ENCODE results near the gene OR2C3.

Gene OR2C3

DNA sequence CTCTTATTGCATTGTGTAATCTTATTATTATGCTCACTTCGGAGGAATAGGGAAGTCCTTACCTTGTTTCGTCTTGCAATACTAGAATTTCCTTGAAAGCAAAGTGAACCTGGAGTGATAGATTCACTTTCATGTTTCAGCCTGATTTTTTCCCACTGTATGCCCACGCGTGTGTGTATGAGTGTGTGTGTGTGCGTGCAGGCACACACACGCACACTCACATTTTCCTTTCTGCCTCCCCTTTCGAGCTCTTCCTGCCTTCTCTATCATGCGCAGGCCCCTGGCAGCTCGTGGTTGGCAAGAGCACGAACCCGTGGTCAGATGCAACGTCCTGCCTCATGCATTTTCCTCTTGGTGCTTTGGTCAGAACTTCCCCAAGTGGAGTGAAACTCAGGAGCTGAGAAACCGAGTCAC, 12.5 kb upstream of the OR2C3 start, which contains the start of gene GCSAML:
GCSAML (plus strand) TSS at position 366 of the 414 bp plus-strand sequence. CDS start 58 bp downstream, outside the sequence.
- Histone ChIP-seq H3K9me3 (ENCODE audit: control insufficient read depth, insufficient read depth, low read length) (no peaks in the 10 kb centered on the region), H3K4me2 (ENCODE audit: low read length) (no peak within 1 kb of the TSS), H4K20me1 (ENCODE audit: control insufficient read depth, insufficient read depth, low read depth, low read length) (no peaks in the 10 kb centered on the region), H3F3A (ENCODE audit: control insufficient read depth, insufficient read depth) (no peaks in the 10 kb centered on the region), H3K4me3 (ENCODE audit: low read length) (no peak within 1 kb of the TSS), H3K79me2 (ENCODE audit: control insufficient read depth, low read length) (no peaks in the 10 kb centered on the region), H3K9me2 (replicated peaks; ENCODE audit: control insufficient read depth, low read length) (no peaks in the 10 kb centered on the region), H3K27ac (ENCODE audit: low read depth, low read length) (no peak within 1 kb of the TSS), H3K27me3 (ENCODE audit: control insufficient read depth, low read length) (no peaks in the 10 kb centered on the region), H3K36me3 (ENCODE audit: control insufficient read depth, low read length) (no peaks in the 10 kb centered on the region), H3K4me1 (ENCODE audit: control insufficient read depth, low read length) (no peaks in the 10 kb centered on the region)
- TF ChIP-seq, protein P1, sequence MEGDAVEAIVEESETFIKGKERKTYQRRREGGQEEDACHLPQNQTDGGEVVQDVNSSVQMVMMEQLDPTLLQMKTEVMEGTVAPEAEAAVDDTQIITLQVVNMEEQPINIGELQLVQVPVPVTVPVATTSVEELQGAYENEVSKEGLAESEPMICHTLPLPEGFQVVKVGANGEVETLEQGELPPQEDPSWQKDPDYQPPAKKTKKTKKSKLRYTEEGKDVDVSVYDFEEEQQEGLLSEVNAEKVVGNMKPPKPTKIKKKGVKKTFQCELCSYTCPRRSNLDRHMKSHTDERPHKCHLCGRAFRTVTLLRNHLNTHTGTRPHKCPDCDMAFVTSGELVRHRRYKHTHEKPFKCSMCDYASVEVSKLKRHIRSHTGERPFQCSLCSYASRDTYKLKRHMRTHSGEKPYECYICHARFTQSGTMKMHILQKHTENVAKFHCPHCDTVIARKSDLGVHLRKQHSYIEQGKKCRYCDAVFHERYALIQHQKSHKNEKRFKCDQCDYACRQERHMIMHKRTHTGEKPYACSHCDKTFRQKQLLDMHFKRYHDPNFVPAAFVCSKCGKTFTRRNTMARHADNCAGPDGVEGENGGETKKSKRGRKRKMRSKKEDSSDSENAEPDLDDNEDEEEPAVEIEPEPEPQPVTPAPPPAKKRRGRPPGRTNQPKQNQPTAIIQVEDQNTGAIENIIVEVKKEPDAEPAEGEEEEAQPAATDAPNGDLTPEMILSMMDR (IDR thresholded peaks at IDR 0.05; ENCODE audit: low read depth, low read length, poor library complexity, severe bottlenecking), result no peak
- TF ChIP-seq EZH2phosphoT487 (IDR thresholded peaks at IDR 0.05; ENCODE audit: borderline replicate concordance, low read length), result no peak

DNA sequence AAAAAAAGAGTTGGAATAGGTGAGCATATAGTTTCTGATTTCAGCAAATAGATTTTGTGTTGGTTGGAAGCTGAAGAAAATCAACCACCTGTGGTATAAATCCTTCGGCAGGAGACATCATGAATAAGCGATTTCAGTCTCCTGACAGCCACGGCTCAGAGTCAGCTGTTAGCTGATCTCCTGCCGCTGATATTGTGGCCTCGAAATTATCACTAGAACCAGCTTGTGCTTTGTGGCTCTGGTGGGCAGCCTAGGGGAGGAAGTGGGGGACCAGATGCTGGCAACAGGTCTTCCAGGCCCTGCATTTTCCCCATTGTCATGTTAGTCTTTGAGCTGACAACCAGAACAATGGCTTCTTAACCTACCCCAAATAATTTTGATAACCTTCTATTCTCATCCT, 11.9 kb upstream of the OR2C3 start:
- Histone ChIP-seq H3K9me2 (replicated peaks; ENCODE audit: control insufficient read depth, low read length) (no peaks in the 10 kb centered on the region), H3K4me2 (ENCODE audit: low read length) (no peak overlapping the region)

DNA sequence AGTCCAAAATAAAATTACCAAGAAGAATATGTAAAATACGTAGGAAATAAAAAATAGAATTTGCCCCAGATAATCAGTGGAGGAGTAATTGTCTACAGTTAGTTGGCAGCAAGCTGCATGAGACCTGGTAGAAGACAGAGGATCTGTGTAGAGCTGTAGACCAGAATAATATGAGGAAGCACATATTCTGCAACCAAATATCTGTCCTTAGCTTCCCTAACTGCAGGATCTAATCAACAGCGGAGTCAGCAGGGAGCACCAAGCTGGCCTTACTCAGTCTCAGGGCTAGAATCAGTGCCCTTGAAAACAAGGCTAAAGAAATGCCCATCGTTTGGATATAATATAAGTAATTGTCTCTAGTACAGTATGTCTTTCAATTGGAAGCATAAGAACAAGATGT, 6.6 kb upstream of the OR2C3 start:
- no peaks in the 10 kb centered on the region for H3K9me3 ChIP-seq (ENCODE audit: control insufficient read depth, insufficient read depth, low read length)
- H3K4me1 ChIP-seq (ENCODE audit: control insufficient read depth, low read length), result no peaks in the 10 kb centered on the region
- no peaks in the 10 kb centered on the region for H3F3A ChIP-seq (ENCODE audit: control insufficient read depth, insufficient read depth)
- no peaks in the 10 kb centered on the region for H3K9me2 ChIP-seq (replicated peaks; ENCODE audit: control insufficient read depth, low read length)
- TF ChIP-seq, protein P1 (IDR thresholded peaks at IDR 0.05; ENCODE audit: low read depth, low read length, poor library complexity, severe bottlenecking), result no peak
- no peak for TF ChIP-seq EZH2phosphoT487 (IDR thresholded peaks at IDR 0.05; ENCODE audit: borderline replicate concordance, low read length)
- no peak overlapping the region for H3K27ac ChIP-seq (ENCODE audit: low read depth, low read length)
- no peaks in the 10 kb centered on the region for H3K79me2 ChIP-seq (ENCODE audit: control insufficient read depth, low read length)
- H3K27me3 ChIP-seq (ENCODE audit: control insufficient read depth, low read length), result peaks cover 3% of the 10 kb centered on the region; the same call in 1 of the 2 replicates
- H3K4me3 ChIP-seq (ENCODE audit: low read length), result no peak overlapping the region
- H4K20me1 ChIP-seq (ENCODE audit: control insufficient read depth, insufficient read depth, low read depth, low read length), result no peaks in the 10 kb centered on the region
- H3K4me2 ChIP-seq (ENCODE audit: low read length), result no peak overlapping the region
- H3K36me3 ChIP-seq (ENCODE audit: control insufficient read depth, low read length), result no peaks in the 10 kb centered on the region

More for the DNA sequence above, 11.9 kb upstream of the OR2C3 start:
- no peaks in the 10 kb centered on the region for H3K27me3 ChIP-seq (ENCODE audit: control insufficient read depth, low read length)
- no peaks in the 10 kb centered on the region for H3F3A ChIP-seq (ENCODE audit: control insufficient read depth, insufficient read depth)
- no peaks in the 10 kb centered on the region for H3K4me1 ChIP-seq (ENCODE audit: control insufficient read depth, low read length)
- H3K4me3 ChIP-seq (ENCODE audit: low read length), result no peak overlapping the region
- H3K9me3 ChIP-seq (ENCODE audit: control insufficient read depth, insufficient read depth, low read length), result no peaks in the 10 kb centered on the region
- H3K36me3 ChIP-seq (ENCODE audit: control insufficient read depth, low read length), result no peaks in the 10 kb centered on the region
- no peaks in the 10 kb centered on the region for H3K79me2 ChIP-seq (ENCODE audit: control insufficient read depth, low read length)
- no peaks in the 10 kb centered on the region for H4K20me1 ChIP-seq (ENCODE audit: control insufficient read depth, insufficient read depth, low read depth, low read length)
- TF ChIP-seq EZH2phosphoT487 (IDR thresholded peaks at IDR 0.05; ENCODE audit: borderline replicate concordance, low read length), result no peak
- TF ChIP-seq, protein P1 (IDR thresholded peaks at IDR 0.05; ENCODE audit: low read depth, low read length, poor library complexity, severe bottlenecking), result no peak
- no peak overlapping the region for H3K27ac ChIP-seq (ENCODE audit: low read depth, low read length)
